Body of pancreas (tissue), 4 donors: ENCODE measurements around the gene ANKS1A. TPM values are rescaled to one million over a fixed set of nuclear protein-coding genes. Genes with fewer than 3 reads are reported as not detected.

ENCODE experiments used
- ATAC-seq: fragments of 150-250 bp; one replicate; pipeline ENCODE4 v1.9.1; 2016
- DNase-seq, 4 donors: peaks; one replicate each; pipeline ENCODE4 v3.0.0-alpha.2; 2019
- H3K27ac ChIP-seq, 4 donors: fragments of 200-600 bp; sonication (generic); 1 replicate in 3 of 4; 2 replicates in 1 of 4; pipeline versions ENCODE4 v1.5.1 to v1.6.1; 2016 to 2019; ENCODE audit warnings: mild to moderate bottlenecking in 1 of 4, mixed read lengths in 1 of 4, moderate library complexity in 1 of 4
- H3K27me3 ChIP-seq, 2 donors: fragments of 200-600 bp; sonication (generic); one replicate each; pipeline ENCODE4 v1.6.0; 2016; ENCODE audit warnings: mild to moderate bottlenecking in 1 of 2
- H3K36me3 ChIP-seq, 2 donors: fragments of 200-600 bp; sonication (generic); replicated peaks in 1 of 2; 2 replicates each; pipeline ENCODE4 v1.5.1; 2016; ENCODE audit warnings: low read depth in 2 of 2; ENCODE audit not compliant: insufficient read depth in 1 of 2
- H3K4me1 ChIP-seq: fragments of 200-600 bp; sonication (generic); one replicate; pipeline ENCODE4 v1.6.0; 2016
- H3K4me3 ChIP-seq, 2 donors: fragments of 200-600 bp; sonication (generic); 1 replicate in 1 of 2; 2 replicates in 1 of 2; pipeline ENCODE4 v1.5.1; 2016 to 2019
- H3K9me3 ChIP-seq, 3 donors: fragments of 200-600 bp; sonication (generic); 1 replicate in 2 of 3; 2 replicates in 1 of 3; pipeline ENCODE4 v1.5.1; 2016
- CTCF ChIP-seq, 7 experiments: fragments of 450-650 bp in 4 of 7; fragments of 200-600 bp in 3 of 7; sonication (generic) in 3 of 7; IDR thresholded peaks; one replicate each; pipeline ENCODE4 v1.5.1; 2016 to 2019; ENCODE audit warnings: antibody characterized with exemption in 7 of 7
- POLR2A ChIP-seq, 3 donors: fragments of 450-650 bp; IDR thresholded peaks; one replicate each; pipeline ENCODE4 v1.6.1; 2016; ENCODE audit warnings: antibody characterized with exemption in 3 of 3, mild to moderate bottlenecking in 2 of 3
- WGBS, 2 donors: methylation state at CpG; one replicate each; pipeline ENCODE4 v1.1.5; 2017; 5-methylcytosine and 5-hydroxymethylcytosine counted together
- intact Hi-C: fragments of 100-400 bp; cut with DNase I; formaldehyde crosslinking; loops from one replicate; pipeline ENCODE4 v1.15.1; 2023
- total RNA-seq, 2 donors: library from RNA; depleted of rRNA; stranded (reverse); fragments of >200 nt; gene quantifications; one replicate each; pipeline ENCODE4 v1.1.0, GENCODE V29; 2016

ANKS1A gene
- total RNA-seq, 2 donors from 2014 or later = 14.3 to 17.1 TPM

GRCh38 chr6:35046862-35047261 is 157.8 kb downstream of the ANKS1A start:
- TF ChIP-seq POLR2A (IDR thresholded peaks at IDR 0.05) = no peak
- no peak overlapping the region for H3K4me3 ChIP-seq
- H3K36me3 ChIP-seq = peaks cover 0 to 2% of the 10 kb centered on the region in 2 donors
- peaks cover 57% of the 10 kb centered on the region for H3K4me1 ChIP-seq
- peak overlapping the region; percentile 4 to 90 (median 74) for H3K27ac ChIP-seq
- DNase-seq = no peak
- ATAC-seq = no peak
- WGBS, 2 donors = 49 to 79% methylated on average over 1 of the region's 1 CpG
- intact Hi-C loops = no loop called here
- no peaks in the 10 kb centered on the region for H3K27me3 ChIP-seq
- no peaks in the 10 kb centered on the region for H3K9me3 ChIP-seq

- peaks cover 57% of the 10 kb centered on the region for H3K4me1 ChIP-seq
- H3K27me3 ChIP-seq = no peaks in the 10 kb centered on the region
- DNase-seq (peak in 1 of 4 donors; percentile 49), ATAC-seq (peak; percentile 28)
- no peak overlapping the region for H3K4me3 ChIP-seq
- TF ChIP-seq POLR2A (IDR thresholded peaks at IDR 0.05) = no peak
- no peaks in the 10 kb centered on the region for H3K9me3 ChIP-seq
- peaks cover 0 to 2% of the 10 kb centered on the region in 2 donors for H3K36me3 ChIP-seq
- intact Hi-C loops = no loop called here
- WGBS, 2 donors = 45 to 77% methylated on average over 7 of the region's 7 CpGs
- peak overlapping the region; percentile 44 to 90 (median 74) for H3K27ac ChIP-seq
These were observed 158.4 kb downstream of the ANKS1A start for GRCh38 chr6:35047265-35048011.

GRCh38 chr6:35048031-35048613 is 159.1 kb downstream of the ANKS1A start:
- TF ChIP-seq CTCF (IDR thresholded peaks at IDR 0.05) (no peak), POLR2A (IDR thresholded peaks at IDR 0.05) (no peak)
- intact Hi-C loops = no loop called here
- ATAC-seq (no peak), DNase-seq (peak in 2 of 4 donors; percentile 33 to 47)
- Histone ChIP-seq H3K4me1 (peaks cover 50% of the 10 kb centered on the region), H3K27me3 (no peaks in the 10 kb centered on the region), H3K4me3 (no peak overlapping the region), H3K27ac (peak overlapping the region; percentile 44 to 90 (median 74)), H3K36me3 (peaks cover 0 to 2% of the 10 kb centered on the region in 2 donors), H3K9me3 (no peaks in the 10 kb centered on the region)
- 70 to 87% methylated on average over 12 of the region's 12 CpGs for WGBS, 2 donors

GRCh38 chr6:35048631-35049083 is 159.6 kb downstream of the ANKS1A start:
- peaks cover 0 to 3% of the 10 kb centered on the region in 2 donors for H3K36me3 ChIP-seq
- H3K4me3 ChIP-seq = no peak overlapping the region
- peak in 2 of 3 donors; percentile 6 to 63 for TF ChIP-seq POLR2A (IDR thresholded peaks at IDR 0.05)
- TF ChIP-seq CTCF (IDR thresholded peaks at IDR 0.05) = peak in 1 of 7 experiments; percentile 13
- peaks cover 45% of the 10 kb centered on the region for H3K4me1 ChIP-seq
- ATAC-seq (no peak), DNase-seq (peak in 2 of 4 donors; percentile 26 to 75)
- peak overlapping the region; percentile 33 to 90 (median 74) for H3K27ac ChIP-seq
- H3K9me3 ChIP-seq = no peaks in the 10 kb centered on the region
- H3K27me3 ChIP-seq = no peaks in the 10 kb centered on the region
- intact Hi-C loops = no loop called here
- 60 to 75% methylated on average over 1 to 11 of the region's 11 CpGs for WGBS, 2 donors

GRCh38 chr6:35049156-35049735 is 160.2 kb downstream of the ANKS1A start:
- TF ChIP-seq CTCF (IDR thresholded peaks at IDR 0.05) = no peak
- TF ChIP-seq POLR2A (IDR thresholded peaks at IDR 0.05) = no peak
- H3K27ac ChIP-seq = peak overlapping the region in 3 of 4 donors; percentile 63 to 90 (median 86)
- peaks cover 0 to 5% of the 10 kb centered on the region in 2 donors for H3K36me3 ChIP-seq
- intact Hi-C loops = no loop called here
- no peaks in the 10 kb centered on the region for H3K27me3 ChIP-seq
- no peaks in the 10 kb centered on the region for H3K9me3 ChIP-seq
- H3K4me1 ChIP-seq = peaks cover 40% of the 10 kb centered on the region
- DNase-seq = no peak
- no peak overlapping the region for H3K4me3 ChIP-seq
- 87 to 91% methylated on average over 10 of the region's 10 CpGs for WGBS, 2 donors
- ATAC-seq = no peak
